Uterus (tissue), 4 donors: ENCODE data around the gene ZNF644. TPM values are rescaled to one million over a fixed set of nuclear protein-coding genes. Genes with fewer than 3 reads are reported as not detected.

Experiments
- DNase-seq, 2 donors: peaks; one replicate each; pipeline ENCODE4 v3.0.0-alpha.2; 2019 to 2020
- H3K27ac ChIP-seq, 2 donors: fragments of 200-600 bp; sonication (generic); 1 replicate in 1 of 2; 2 replicates in 1 of 2; pipeline ENCODE4 v1.5.1; 2016 to 2018
- H3K27me3 ChIP-seq, 2 donors: fragments of 200-600 bp; sonication (generic); one replicate each; pipeline ENCODE4 v1.5.1; 2018 to 2019; ENCODE audit warnings: control low read depth in 1 of 2
- H3K36me3 ChIP-seq, 2 donors: fragments of 200-600 bp; sonication (generic); one replicate each; pipeline ENCODE4 v1.5.1; 2019; ENCODE audit warnings: control low read depth in 1 of 2
- H3K4me1 ChIP-seq, 2 donors: fragments of 200-600 bp; sonication (generic); one replicate each; pipeline ENCODE4 v1.5.1; 2018 to 2019; ENCODE audit warnings: control low read depth in 1 of 2
- H3K4me3 ChIP-seq, 2 donors: fragments of 200-600 bp; sonication (generic); 1 replicate in 1 of 2; 2 replicates in 1 of 2; pipeline ENCODE4 v1.5.1; 2018 to 2019; ENCODE audit warnings: mild to moderate bottlenecking in 1 of 2
- H3K9me3 ChIP-seq, 2 donors: fragments of 200-600 bp; sonication (generic); one replicate each; pipeline ENCODE4 v1.5.1; 2019; ENCODE audit warnings: control low read depth in 1 of 2
- POLR2A ChIP-seq, 2 donors: fragments of 450-650 bp; IDR thresholded peaks; one replicate each; pipeline ENCODE4 v1.6.1; 2016; ENCODE audit warnings: antibody characterized with exemption in 2 of 2, mild to moderate bottlenecking in 1 of 2, moderate library complexity in 1 of 2
- intact Hi-C: fragments of 100-400 bp; cut with DNase I; formaldehyde crosslinking; loops from one replicate; pipeline ENCODE4 v1.15.1; 2023; ENCODE audit warnings: low total_unique reads
- total RNA-seq, 4 donors: library from RNA; depleted of rRNA in 3 of 4; stranded (reverse); fragments of >200 nt in 3 of 4; gene quantifications; one replicate each; pipeline versions ENCODE4 v1.1.0 to v1.2.4, GENCODE V29; 2014 to 2023
- TF ChIP-seq, protein P1 (sequence below), 4 experiments: fragments of 200-600 bp in 2 of 4; fragments of 450-650 bp in 2 of 4; sonication (generic) in 2 of 4; IDR thresholded peaks; one replicate each; pipeline ENCODE4 v1.5.1; 2016 to 2019; ENCODE audit warnings: antibody characterized with exemption in 4 of 4, mild to moderate bottlenecking in 2 of 4, moderate library complexity in 1 of 4
- donor health status: DM: yes; HTN: yes; CAD: no.

Gene ZNF644
- total RNA-seq, 4 donors from 2014 or later = 51.7 to 167 (median 93.3) TPM

DNA sequence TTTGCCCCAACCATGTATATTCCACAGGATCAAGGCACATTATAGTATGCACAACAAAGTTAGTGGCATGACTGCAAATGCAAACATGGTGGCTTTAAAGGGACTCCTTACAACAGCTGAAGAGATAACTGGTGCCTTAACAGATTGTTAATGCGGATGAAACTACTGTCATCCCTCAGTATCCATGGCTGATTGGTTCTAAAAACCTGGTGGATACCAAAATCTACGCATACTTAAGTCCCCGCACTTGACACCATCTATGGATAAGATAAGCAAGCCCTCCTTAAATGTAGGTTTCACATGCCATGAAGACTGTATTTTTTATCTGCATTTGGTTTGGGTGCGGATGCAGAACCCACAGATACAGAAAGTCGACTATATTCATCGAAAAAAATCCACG, 73.5 kb downstream of the ZNF644 start:
- Histone ChIP-seq H3K4me1 (no peaks in the 10 kb centered on the region), H3K36me3 (no peaks in the 10 kb centered on the region), H3K4me3 (no peak overlapping the region), H3K27ac (no peak overlapping the region), H3K9me3 (no peaks in the 10 kb centered on the region), H3K27me3 (no peaks in the 10 kb centered on the region)
- TF ChIP-seq POLR2A (IDR thresholded peaks at IDR 0.05) = no peak
- TF ChIP-seq, protein P1, sequence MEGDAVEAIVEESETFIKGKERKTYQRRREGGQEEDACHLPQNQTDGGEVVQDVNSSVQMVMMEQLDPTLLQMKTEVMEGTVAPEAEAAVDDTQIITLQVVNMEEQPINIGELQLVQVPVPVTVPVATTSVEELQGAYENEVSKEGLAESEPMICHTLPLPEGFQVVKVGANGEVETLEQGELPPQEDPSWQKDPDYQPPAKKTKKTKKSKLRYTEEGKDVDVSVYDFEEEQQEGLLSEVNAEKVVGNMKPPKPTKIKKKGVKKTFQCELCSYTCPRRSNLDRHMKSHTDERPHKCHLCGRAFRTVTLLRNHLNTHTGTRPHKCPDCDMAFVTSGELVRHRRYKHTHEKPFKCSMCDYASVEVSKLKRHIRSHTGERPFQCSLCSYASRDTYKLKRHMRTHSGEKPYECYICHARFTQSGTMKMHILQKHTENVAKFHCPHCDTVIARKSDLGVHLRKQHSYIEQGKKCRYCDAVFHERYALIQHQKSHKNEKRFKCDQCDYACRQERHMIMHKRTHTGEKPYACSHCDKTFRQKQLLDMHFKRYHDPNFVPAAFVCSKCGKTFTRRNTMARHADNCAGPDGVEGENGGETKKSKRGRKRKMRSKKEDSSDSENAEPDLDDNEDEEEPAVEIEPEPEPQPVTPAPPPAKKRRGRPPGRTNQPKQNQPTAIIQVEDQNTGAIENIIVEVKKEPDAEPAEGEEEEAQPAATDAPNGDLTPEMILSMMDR (IDR thresholded peaks at IDR 0.05) = no peak
- no peak for DNase-seq
- intact Hi-C loops = no loop called here

DNA sequence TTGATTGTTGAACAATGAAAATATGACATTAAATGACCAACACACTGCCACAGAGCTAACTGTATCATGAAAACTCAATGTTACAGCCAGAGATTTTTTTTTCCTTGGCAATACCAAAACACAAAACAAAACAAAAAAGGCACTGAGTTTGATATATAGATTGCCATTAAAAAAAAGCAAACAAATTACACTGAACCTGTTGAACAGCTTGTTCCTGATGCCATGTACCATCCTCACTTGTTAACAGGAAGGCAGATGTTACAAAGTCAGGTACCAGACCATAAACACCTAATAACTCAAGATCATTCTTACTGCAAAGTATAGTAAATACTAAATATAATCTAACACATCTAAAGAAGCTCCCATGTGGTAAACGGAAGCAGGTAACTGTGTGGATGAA, 75.2 kb downstream of the ZNF644 start:
- Histone ChIP-seq H3K27me3 (no peaks in the 10 kb centered on the region), H3K4me1 (no peaks in the 10 kb centered on the region), H3K36me3 (no peaks in the 10 kb centered on the region), H3K9me3 (no peaks in the 10 kb centered on the region), H3K27ac (no peak overlapping the region), H3K4me3 (no peak overlapping the region)
- no peak for DNase-seq
- no peak for TF ChIP-seq POLR2A (IDR thresholded peaks at IDR 0.05)
- TF ChIP-seq, protein P1 (IDR thresholded peaks at IDR 0.05) = no peak
- intact Hi-C loops = no loop called here

DNA sequence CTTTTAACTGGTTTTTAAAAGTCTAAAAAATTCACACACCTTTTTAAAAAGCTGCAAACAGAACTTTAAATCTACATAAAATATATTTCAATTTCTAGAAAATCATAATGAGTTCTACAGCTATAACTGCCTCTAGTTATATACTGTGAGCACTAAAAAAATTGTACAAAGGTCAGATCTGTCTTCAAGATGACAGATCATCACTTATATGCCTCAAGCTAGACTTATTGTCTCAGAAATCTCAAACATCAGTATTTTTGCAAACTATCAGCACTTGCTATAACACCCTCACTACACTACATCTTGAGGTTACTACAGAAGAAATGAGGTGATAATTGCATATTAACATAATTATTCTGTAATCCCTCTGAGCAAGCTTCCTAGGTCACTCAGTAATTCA, 76.5 kb downstream of the ZNF644 start:
- TF ChIP-seq, protein P1 (IDR thresholded peaks at IDR 0.05) = no peak
- TF ChIP-seq POLR2A (IDR thresholded peaks at IDR 0.05) = no peak
- DNase-seq = no peak
- Histone ChIP-seq H3K4me1 (no peaks in the 10 kb centered on the region), H3K9me3 (no peaks in the 10 kb centered on the region), H3K27ac (no peak overlapping the region), H3K36me3 (no peaks in the 10 kb centered on the region), H3K4me3 (no peak overlapping the region), H3K27me3 (no peaks in the 10 kb centered on the region)
- intact Hi-C loops = no loop called here

DNA sequence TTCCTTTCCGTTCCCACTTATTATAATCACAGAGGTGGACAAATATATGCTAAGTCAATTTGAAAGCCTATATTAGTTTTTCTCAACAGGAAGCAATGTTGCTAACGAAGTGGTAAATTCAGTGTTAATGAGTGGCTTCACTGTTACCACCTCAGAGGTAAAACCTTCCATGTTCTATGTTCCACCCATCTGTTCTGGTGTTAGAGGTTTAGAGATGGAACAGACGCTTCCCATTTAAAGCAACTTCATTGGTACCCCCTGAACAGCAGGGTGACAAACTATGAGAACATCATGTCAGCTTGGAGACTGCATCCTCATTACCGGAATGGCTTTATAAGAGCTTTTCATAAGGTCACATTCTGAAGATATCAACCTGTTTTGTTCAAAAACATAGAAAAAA, 77.9 kb downstream of the ZNF644 start:
- intact Hi-C loops = no loop called here

DNA sequence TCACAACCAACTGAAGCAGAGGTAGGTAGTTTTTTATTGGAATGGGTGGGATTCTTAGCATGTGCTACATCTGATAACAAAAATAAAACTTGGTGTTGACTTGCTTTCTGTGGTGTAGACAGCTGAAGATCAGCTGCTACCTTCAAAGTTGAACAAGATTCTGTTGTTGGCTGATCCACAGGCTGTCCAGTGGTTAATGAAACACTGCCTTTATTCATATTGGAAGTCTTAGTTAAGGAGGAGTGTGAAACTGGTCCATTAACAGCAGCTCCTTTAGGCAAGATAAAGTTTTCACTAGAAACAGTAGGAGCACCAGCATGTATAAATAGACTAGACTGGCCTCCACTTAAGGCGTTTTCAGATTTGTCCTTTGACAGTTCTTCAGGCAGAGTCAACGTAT, 81.1 kb downstream of the ZNF644 start:
- no peak for DNase-seq
- Histone ChIP-seq H3K27ac (no peak overlapping the region), H3K27me3 (no peaks in the 10 kb centered on the region), H3K4me3 (no peak overlapping the region), H3K36me3 (no peaks in the 10 kb centered on the region), H3K9me3 (no peaks in the 10 kb centered on the region), H3K4me1 (no peaks in the 10 kb centered on the region)
- TF ChIP-seq POLR2A (IDR thresholded peaks at IDR 0.05) = no peak
- TF ChIP-seq, protein P1 (IDR thresholded peaks at IDR 0.05) = no peak
- intact Hi-C loops = no loop called here

More for the DNA sequence above, 77.9 kb downstream of the ZNF644 start:
- H3K36me3 ChIP-seq = no peaks in the 10 kb centered on the region
- no peak overlapping the region for H3K4me3 ChIP-seq
- H3K9me3 ChIP-seq = no peaks in the 10 kb centered on the region
- no peaks in the 10 kb centered on the region for H3K27me3 ChIP-seq
- TF ChIP-seq, protein P1 (IDR thresholded peaks at IDR 0.05) = no peak
- TF ChIP-seq POLR2A (IDR thresholded peaks at IDR 0.05) = no peak
- no peaks in the 10 kb centered on the region for H3K4me1 ChIP-seq
- no peak overlapping the region for H3K27ac ChIP-seq
- no peak for DNase-seq
